PC-9 (cell line): Measurements from ENCODE around the gene ARHGAP5. TPM values are rescaled to one million over a fixed set of nuclear protein-coding genes. Genes with fewer than 3 reads are reported as not detected.
A peak's percentile ranks its signal among the peaks of the same experiment; 100 is the strongest.

Source experiments
- BruUV-seq: library from RNA; stranded (reverse); fragments of 400-500 nt; replicated peaks from 2 replicates; lab custom pipeline; 2021; lab: Mats Ljungman, UMichigan
- CTCF ChIA-PET: fragments of 300-600 bp; sonication (Branson Sonifier 250); formaldehyde crosslinking; loops from one replicate; lab custom pipeline; 2022; ENCODE audit warnings: antibody characterized with exemption; lab: Charles Lee
- POLR2A ChIA-PET: fragments of 300-600 bp; sonication (Branson Sonifier 250); formaldehyde crosslinking; loops from one replicate; lab custom pipeline; 2022; ENCODE audit warnings: antibody characterized with exemption; ENCODE audit not compliant: unreplicated experiment; lab: Charles Lee
- DNase-seq, 2 experiments: peaks; one replicate each; pipeline versions ENCODE4 v3.0.0 to v3.0.0-alpha.2; 2015 to 2022; ENCODE audit warnings: mixed read lengths in 1 of 2
- H2AFZ ChIP-seq: fragments of 200-600 bp; sonication (generic); 2 replicates; pipeline ENCODE4 v1.8.1; 2017; ENCODE audit warnings: antibody characterized with exemption
- H3F3A ChIP-seq: fragments of 200-600 bp; sonication (generic); 2 replicates; pipeline ENCODE4 v1.8.1; 2017; ENCODE audit warnings: antibody characterized with exemption, mild to moderate bottlenecking, low read depth; ENCODE audit not compliant: insufficient read depth
- H3K27ac ChIP-seq: fragments of 200-600 bp; sonication (generic); 2 replicates; pipeline ENCODE4 v1.6.1; 2016; ENCODE audit warnings: mixed run types
- H3K27me3 ChIP-seq: fragments of 200-600 bp; sonication (generic); 2 replicates; pipeline ENCODE4 v1.6.1; 2016; ENCODE audit warnings: low read depth, mixed run types; ENCODE audit not compliant: insufficient read depth
- H3K36me3 ChIP-seq: fragments of 200-600 bp; sonication (generic); 2 replicates; pipeline ENCODE4 v1.6.1; 2016; ENCODE audit warnings: low read depth, mixed run types
- H3K4me1 ChIP-seq: fragments of 200-600 bp; sonication (generic); replicated peaks from 2 replicates; pipeline ENCODE4 v1.6.1; 2016; ENCODE audit warnings: mixed run types; ENCODE audit not compliant: insufficient read depth
- H3K4me2 ChIP-seq: fragments of 200-600 bp; sonication (generic); 2 replicates; pipeline ENCODE4 v1.6.1; 2017; ENCODE audit warnings: mixed run types
- H3K4me3 ChIP-seq: fragments of 200-600 bp; sonication (generic); 2 replicates; pipeline ENCODE4 v1.6.1; 2016; ENCODE audit warnings: mixed run types
- H3K79me2 ChIP-seq: fragments of 200-600 bp; sonication (generic); 2 replicates; pipeline ENCODE4 v1.6.1; 2017; ENCODE audit warnings: low read depth, mixed run types
- H3K9me2 ChIP-seq: fragments of 200-600 bp; sonication (generic); 2 replicates; pipeline ENCODE4 v1.8.1; 2017; ENCODE audit warnings: mild to moderate bottlenecking; ENCODE audit not compliant: insufficient read depth
- H3K9me3 ChIP-seq: fragments of 200-600 bp; sonication (generic); 2 replicates; pipeline ENCODE4 v1.8.1; 2016; ENCODE audit warnings: low read depth; ENCODE audit not compliant: insufficient read depth
- H4K20me1 ChIP-seq: fragments of 200-600 bp; sonication (generic); 2 replicates; pipeline ENCODE4 v1.8.1; 2017; ENCODE audit not compliant: insufficient read depth
- CTCF ChIP-seq: fragments of 200-600 bp; sonication (generic); conservative IDR thresholded peaks from 2 replicates; pipeline ENCODE4 v1.6.1; 2017; ENCODE audit warnings: mixed run types, antibody characterized with exemption, mild to moderate bottlenecking, moderate library complexity
- EZH2 ChIP-seq: fragments of 200-600 bp; sonication (generic); IDR thresholded peaks from 2 replicates; pipeline ENCODE4 v1.8.0; 2017; ENCODE audit warnings: antibody characterized with exemption, low read depth
- intact Hi-C: fragments of 100-400 bp; cut with micrococcal nuclease; formaldehyde crosslinking; loops from one replicate; pipeline ENCODE4 v1.10.0; 2022; ENCODE audit not compliant: unreplicated experiment
- total RNA-seq: library from RNA; stranded (reverse); gene quantifications from 2 replicates; pipeline ENCODE4 v1.2.3, GENCODE V29; 2021

Gene ARHGAP5
- total RNA-seq, 1 experiment from 2014 or later, result 58.6 TPM

- H3F3A ChIP-seq, result peaks cover 13% of the 10 kb centered on the region
- POLR2A ChIA-PET, result no interaction called here
- H3K9me2 ChIP-seq, result no peaks in the 10 kb centered on the region
- no peaks in the 10 kb centered on the region for H3K36me3 ChIP-seq
- BruUV-seq, result no TSS peak
- intact Hi-C loops, result loop anchor here (5.0 to 10.0 kb wide), 6 partner anchors 57 to 490 kb away; no protein-coding TSS in a partner anchor
- 0 out of 2 replicates have a peak overlapping the region, but pooled peaks have one; percentile 50 for H2AFZ ChIP-seq
- peak overlapping the region; percentile 78 for H3K4me3 ChIP-seq
- peak overlapping the region; percentile 98 for H3K27ac ChIP-seq
- H3K27me3 ChIP-seq, result no peaks in the 10 kb centered on the region
- peaks cover 47% of the 10 kb centered on the region for H3K79me2 ChIP-seq
- H4K20me1 ChIP-seq, result no peaks in the 10 kb centered on the region; the same call in 1 of the 2 replicates
- TF ChIP-seq EZH2 (no peak), CTCF (no peak)
- peak in 1 of 2 experiments; percentile 56 for DNase-seq
- CTCF ChIA-PET, result no interaction called here
- H3K4me1 ChIP-seq, result peaks cover 26% of the 10 kb centered on the region
- peak overlapping the region; percentile 98 for H3K4me2 ChIP-seq
- H3K9me3 ChIP-seq, result no peaks in the 10 kb centered on the region
Measured at GRCh38 chr14:32074887-32075572, 2.1 kb upstream of the ARHGAP5 start.

- Histone ChIP-seq H3K27ac (peak overlapping the region; percentile 98), H3K79me2 (peaks cover 53% of the 10 kb centered on the region), H3K27me3 (no peaks in the 10 kb centered on the region), H3K9me2 (no peaks in the 10 kb centered on the region), H3K4me1 (peaks cover 26% of the 10 kb centered on the region), H3F3A (peaks cover 13% of the 10 kb centered on the region), H3K9me3 (no peaks in the 10 kb centered on the region), H4K20me1 (peaks cover 4% of the 10 kb centered on the region), H3K4me3 (peak overlapping the region; percentile 78), H3K4me2 (peak overlapping the region; percentile 98), H2AFZ (peak overlapping the region; percentile 98), H3K36me3 (no peaks in the 10 kb centered on the region)
- intact Hi-C loops, result loop anchor here (2.0 to 10.0 kb wide), 7 partner anchors 57 to 619 kb away; partner anchors contain the start of gene DTD2
- no peak for DNase-seq
- TSS peak; percentile 98 for BruUV-seq
- CTCF ChIA-PET, result no interaction called here
- TF ChIP-seq CTCF (no peak), EZH2 (no peak)
- POLR2A ChIA-PET, result no interaction called here
Measured at GRCh38 chr14:32075672-32076277, 1.3 kb upstream of the ARHGAP5 start.

GRCh38 chr14:32076278-32077080, 625 bp upstream of the ARHGAP5 start:
- Histone ChIP-seq H3K4me3 (peak overlapping the region; percentile 78), H3K79me2 (peaks cover 60% of the 10 kb centered on the region), H3K36me3 (no peaks in the 10 kb centered on the region), H4K20me1 (peaks cover 4% of the 10 kb centered on the region), H3F3A (peaks cover 13% of the 10 kb centered on the region), H2AFZ (peak overlapping the region; percentile 98), H3K27ac (peak overlapping the region; percentile 98), H3K4me1 (peaks cover 26% of the 10 kb centered on the region), H3K27me3 (no peaks in the 10 kb centered on the region), H3K4me2 (peak overlapping the region; percentile 98), H3K9me2 (no peaks in the 10 kb centered on the region), H3K9me3 (no peaks in the 10 kb centered on the region)
- no TSS peak for BruUV-seq
- no peak for TF ChIP-seq CTCF
- no peak for TF ChIP-seq EZH2
- ChIA-PET CTCF (interaction anchor here (0.7 kb wide), 1 partner anchor 383 kb away, joined by 8 read pairs; no protein-coding TSS in a partner anchor), POLR2A (interaction anchor here (0.6 to 0.7 kb wide), 4 partner anchors 43 to 1050 kb away, joined by 3 to 14 read pairs (median 8); partner anchors contain the start of gene HEATR5A)
- DNase-seq, result peak; percentile 75 to 91
- intact Hi-C loops, result loop anchor here (2.0 to 10.0 kb wide), 7 partner anchors 56 to 620 kb away; partner anchors contain the start of gene DTD2
